GM12864 (cell line): ENCODE results near the gene C19orf85.
A peak's percentile ranks its signal among the peaks of the same experiment; 100 is the strongest.

Experiments used
- DNase-seq: peaks from one replicate; pipeline ENCODE4 v3.0.0-alpha.2; 2011; ENCODE audit warnings: low read depth
- H3K4me3 ChIP-seq: 2 replicates; pipeline ENCODE4 v1.5.1; 2011; ENCODE audit warnings: mild to moderate bottlenecking, low read depth, low read length, control low read depth
- TF ChIP-seq, protein P1 (sequence below): IDR thresholded peaks from 2 replicates; pipeline ENCODE4 v1.5.1; 2011; ENCODE audit warnings: low read depth, mild to moderate bottlenecking, moderate library complexity, low read length, control low read depth, inconsistent platforms; ENCODE audit errors: missing control alignments

Gene C19orf85

DNA sequence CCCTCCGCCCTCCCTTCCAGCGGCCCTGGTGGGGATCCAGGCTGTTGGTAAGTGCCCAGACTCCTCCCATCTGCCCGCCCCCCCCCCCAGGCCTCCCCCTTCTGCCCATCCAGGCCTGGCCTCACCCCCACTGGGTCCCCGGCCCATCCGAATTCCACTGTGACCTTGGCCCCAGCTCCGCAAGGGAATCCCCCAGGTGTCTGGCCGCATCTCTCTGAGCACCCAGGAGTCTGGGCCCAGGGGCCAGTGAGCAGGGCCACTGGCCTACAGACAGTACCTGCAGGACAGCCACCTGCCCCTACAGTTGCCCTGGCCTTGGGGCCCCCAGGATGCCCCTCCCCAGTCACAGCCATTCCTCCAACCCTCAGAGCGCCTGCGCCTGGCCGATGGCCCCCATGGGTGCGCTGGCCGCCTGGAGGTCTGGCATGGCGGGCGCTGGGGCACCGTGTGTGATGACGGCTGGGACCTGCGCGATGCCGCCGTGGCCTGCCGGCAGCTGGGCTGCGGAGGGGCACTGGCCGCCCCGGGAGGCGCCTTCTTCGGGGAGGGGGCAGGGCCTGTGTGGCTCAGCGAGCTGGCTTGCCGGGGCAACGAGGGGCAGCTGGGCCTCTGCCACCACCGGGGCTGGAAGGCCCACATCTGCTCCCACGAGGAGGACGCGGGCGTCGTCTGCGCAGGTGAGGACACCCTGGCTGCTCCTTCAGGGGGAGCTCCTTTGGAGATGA lies 24.6 kb upstream of the C19orf85 start:
- TF ChIP-seq, protein P1, sequence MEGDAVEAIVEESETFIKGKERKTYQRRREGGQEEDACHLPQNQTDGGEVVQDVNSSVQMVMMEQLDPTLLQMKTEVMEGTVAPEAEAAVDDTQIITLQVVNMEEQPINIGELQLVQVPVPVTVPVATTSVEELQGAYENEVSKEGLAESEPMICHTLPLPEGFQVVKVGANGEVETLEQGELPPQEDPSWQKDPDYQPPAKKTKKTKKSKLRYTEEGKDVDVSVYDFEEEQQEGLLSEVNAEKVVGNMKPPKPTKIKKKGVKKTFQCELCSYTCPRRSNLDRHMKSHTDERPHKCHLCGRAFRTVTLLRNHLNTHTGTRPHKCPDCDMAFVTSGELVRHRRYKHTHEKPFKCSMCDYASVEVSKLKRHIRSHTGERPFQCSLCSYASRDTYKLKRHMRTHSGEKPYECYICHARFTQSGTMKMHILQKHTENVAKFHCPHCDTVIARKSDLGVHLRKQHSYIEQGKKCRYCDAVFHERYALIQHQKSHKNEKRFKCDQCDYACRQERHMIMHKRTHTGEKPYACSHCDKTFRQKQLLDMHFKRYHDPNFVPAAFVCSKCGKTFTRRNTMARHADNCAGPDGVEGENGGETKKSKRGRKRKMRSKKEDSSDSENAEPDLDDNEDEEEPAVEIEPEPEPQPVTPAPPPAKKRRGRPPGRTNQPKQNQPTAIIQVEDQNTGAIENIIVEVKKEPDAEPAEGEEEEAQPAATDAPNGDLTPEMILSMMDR = no peak
- DNase-seq = no peak
- no peak overlapping the region for H3K4me3 ChIP-seq

DNA sequence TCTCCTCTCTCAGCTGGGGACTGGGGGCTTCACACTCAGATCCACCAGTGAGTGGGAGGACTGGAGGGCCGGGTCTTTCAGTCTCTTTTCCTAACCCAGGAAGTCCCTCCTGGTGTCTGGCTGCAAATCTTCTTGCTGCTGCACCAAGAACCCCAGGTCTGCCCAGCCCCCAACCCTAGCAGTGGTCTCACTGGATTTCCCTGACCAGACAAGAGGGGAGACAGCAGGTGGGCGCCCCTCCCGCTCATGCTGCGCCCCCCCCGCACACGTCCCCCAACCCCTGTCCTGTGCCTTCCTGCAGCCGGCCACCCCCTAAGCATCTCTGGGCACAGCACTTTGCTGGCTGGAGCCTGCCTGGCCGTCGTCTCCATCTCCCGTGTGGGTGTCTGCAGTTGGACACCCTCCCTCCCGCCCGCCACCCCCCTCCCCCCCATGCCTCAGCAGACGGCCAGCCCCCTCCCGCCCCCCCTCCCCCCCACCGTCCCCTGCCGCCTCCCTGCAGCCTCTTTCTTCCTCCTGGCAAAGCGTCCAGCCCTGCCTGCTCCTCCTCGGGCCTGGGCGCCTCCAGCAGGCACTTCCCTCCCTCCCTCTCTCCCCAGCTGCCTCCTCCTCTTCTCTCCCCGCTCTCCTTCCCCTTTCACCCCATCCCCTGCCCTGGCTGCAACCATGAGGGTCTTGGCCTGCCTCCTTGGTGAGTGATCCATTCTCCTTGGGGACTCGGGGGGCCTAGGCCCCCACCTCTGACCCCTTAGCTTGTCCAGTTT lies 23.6 kb upstream of the C19orf85 start, which contains the start of gene SSC5D:
TSS of gene SSC5D (plus strand) at position 513 of the 764 bp plus-strand sequence. CDS start at position 667, 154 bp downstream.
- TF ChIP-seq, protein P1 = no peak
- H3K4me3 ChIP-seq = no peak within 1 kb of the TSS
- no peak for DNase-seq

DNA sequence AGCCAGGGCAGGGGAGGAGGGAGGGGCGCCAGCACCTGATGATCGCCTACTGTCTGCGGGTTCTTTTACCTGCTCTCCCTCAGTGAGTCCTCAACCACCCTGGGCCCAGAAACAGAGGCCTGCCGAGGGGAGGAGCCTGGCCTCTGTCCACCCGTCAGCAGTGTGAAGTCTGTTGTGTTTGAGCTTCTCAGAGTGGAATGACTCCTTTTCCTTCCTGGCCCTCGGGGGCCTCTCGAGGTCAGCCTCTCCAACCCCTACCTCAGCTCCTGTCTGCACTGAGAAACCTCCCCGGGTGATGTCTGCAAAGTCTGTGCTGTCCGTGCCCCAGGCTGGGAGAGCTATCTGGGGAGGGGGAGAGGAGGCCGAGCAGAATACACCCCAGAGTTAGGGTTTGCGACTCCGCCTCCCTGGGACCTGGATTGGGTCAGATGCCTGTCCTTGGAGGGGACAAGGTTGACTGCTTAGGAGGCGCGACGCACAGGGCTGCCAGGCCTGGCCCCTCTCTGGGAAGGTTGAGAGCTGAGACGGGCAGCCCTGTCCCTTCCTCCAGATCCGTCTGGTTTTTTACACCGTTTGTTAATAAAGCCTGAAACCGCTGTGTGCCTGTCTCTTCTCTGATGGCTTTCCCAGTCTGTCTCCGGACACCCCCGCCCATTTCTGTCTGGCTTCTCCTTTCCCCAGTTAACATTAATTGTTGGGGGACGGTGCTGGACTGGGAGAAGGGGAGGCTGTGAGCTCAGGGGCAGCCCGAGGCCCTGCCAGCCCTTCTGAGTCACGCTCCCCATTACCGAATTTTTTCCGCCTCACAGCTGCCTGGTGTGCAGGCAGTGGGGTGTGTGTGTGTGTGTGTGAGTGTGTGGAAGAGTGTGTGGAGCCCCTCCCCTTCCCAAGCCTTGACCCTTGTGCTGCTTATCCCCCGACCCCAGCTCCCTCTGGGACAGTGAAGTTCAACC lies 22.7 kb upstream of the C19orf85 start:
- no peak for DNase-seq
- H3K4me3 ChIP-seq = no peak overlapping the region
- TF ChIP-seq, protein P1 = no peak

DNA sequence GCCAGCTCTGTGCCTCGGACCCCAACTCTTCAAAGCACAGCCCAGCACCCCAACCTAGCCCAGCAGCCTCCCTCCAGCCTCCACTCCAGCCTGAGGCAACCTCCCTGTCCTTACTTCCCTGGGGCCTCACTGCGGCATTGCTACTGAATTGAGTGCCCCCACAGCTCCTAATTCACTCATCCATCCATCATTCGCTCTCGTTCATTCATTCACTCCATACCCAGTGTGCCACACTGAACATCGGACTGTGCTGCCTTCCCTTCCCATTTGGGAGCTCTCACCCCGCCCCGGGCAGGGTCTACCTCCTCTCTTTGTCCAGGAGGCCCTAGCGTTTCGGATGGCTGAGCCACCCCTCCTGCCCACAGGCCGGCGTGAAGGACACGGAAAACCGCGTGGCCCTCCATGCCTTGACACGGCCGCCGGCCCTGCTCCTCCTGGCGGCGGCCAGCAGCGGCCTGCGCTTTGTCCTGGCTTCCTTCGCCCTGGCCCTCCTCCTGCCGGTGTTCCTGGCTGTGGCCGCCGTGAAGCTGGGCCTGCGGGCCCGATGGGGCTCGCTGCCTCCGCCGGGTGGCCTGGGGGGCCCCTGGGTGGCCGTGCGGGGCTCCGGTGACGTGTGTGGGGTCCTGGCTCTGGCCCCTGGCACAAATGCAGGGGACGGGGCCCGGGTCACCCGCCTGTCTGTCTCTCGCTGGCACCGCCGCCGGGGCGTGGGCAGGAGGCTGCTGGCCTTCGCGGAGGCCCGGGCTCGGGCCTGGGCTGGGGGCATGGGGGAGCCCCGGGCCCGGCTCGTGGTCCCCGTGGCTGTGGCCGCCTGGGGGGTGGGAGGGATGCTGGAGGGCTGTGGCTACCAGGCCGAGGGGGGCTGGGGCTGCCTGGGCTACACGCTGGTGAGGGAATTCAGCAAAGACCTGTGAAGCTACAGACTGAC lies 21.8 kb upstream of the C19orf85 start:
- no peak for DNase-seq
- no peak overlapping the region for H3K4me3 ChIP-seq
- TF ChIP-seq, protein P1 = no peak

DNA sequence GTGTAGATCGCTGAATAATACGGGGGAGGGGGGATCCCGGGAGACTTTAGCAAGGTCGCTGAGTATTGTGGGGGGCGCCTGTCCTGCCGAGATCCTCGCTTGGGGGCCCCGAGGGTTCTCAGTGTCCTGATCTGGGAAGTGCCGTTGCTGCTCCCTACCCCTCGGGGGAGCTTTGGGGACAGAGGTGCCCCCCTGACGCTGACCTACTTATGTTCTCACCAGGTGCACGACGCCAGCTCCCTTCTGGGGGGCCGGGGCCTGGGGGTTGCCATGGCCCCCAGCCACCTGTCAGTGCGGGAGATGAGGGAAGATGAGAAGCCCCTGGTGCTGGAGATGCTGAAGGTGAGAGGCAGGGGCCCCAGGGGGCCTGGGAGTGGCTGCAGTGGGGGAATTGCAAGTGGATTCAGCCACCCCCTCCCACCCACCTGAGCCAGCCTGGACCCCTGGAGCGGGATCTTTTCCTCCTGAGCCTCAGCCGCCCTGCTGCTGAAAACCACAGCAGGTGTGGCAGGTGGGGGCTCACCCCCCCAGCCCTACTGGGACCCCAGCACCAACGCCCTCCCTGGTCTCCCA lies 21.0 kb upstream of the C19orf85 start:
- TF ChIP-seq, protein P1 = no peak
- peak overlapping the region; percentile 70 for H3K4me3 ChIP-seq
- no peak for DNase-seq
